Measurements from ENCODE around the gene MRPS25. TPM values are rescaled to one million over a fixed set of nuclear protein-coding genes. Genes with fewer than 3 reads are reported as not detected.
A peak's percentile ranks its signal among the peaks of the same experiment; 100 is the strongest.
"Not testable (repeated sequence)": the region's sequence is repeated elsewhere in the genome, so short reads cannot be mapped to it uniquely, and the experiment has no call there.

Gene MRPS25
- total RNA-seq, 1 donor: 9.5 TPM

DNA sequence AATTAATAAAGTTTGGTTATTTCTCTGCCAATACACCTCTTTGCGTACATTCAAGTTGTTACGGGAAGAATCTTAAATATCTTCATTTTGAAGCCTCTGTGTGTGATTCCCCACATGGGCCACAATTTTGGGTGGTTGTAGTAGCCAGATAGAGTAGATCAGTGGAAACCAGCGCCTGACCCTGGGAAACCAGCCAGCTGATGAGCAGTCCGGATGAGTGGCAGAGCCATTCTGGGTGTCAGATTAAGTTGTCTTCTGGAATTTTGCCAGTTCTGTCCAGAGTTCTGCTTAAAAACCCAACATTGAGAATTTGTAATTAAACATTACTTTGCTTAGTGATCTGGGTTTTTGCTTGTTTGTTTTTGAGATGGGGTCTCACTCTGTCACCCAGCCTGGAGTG is 49.7 kb downstream of the MRPS25 start:
- DNase-seq (ENCODE audit: low read depth): no peak
- TF ChIP-seq, protein P1, sequence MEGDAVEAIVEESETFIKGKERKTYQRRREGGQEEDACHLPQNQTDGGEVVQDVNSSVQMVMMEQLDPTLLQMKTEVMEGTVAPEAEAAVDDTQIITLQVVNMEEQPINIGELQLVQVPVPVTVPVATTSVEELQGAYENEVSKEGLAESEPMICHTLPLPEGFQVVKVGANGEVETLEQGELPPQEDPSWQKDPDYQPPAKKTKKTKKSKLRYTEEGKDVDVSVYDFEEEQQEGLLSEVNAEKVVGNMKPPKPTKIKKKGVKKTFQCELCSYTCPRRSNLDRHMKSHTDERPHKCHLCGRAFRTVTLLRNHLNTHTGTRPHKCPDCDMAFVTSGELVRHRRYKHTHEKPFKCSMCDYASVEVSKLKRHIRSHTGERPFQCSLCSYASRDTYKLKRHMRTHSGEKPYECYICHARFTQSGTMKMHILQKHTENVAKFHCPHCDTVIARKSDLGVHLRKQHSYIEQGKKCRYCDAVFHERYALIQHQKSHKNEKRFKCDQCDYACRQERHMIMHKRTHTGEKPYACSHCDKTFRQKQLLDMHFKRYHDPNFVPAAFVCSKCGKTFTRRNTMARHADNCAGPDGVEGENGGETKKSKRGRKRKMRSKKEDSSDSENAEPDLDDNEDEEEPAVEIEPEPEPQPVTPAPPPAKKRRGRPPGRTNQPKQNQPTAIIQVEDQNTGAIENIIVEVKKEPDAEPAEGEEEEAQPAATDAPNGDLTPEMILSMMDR (IDR thresholded peaks at IDR 0.05; ENCODE audit: insufficient read depth, low read depth, low read length): no peak
- H3K4me3 ChIP-seq (ENCODE audit: low read depth, low read length): no peak overlapping the region

DNA sequence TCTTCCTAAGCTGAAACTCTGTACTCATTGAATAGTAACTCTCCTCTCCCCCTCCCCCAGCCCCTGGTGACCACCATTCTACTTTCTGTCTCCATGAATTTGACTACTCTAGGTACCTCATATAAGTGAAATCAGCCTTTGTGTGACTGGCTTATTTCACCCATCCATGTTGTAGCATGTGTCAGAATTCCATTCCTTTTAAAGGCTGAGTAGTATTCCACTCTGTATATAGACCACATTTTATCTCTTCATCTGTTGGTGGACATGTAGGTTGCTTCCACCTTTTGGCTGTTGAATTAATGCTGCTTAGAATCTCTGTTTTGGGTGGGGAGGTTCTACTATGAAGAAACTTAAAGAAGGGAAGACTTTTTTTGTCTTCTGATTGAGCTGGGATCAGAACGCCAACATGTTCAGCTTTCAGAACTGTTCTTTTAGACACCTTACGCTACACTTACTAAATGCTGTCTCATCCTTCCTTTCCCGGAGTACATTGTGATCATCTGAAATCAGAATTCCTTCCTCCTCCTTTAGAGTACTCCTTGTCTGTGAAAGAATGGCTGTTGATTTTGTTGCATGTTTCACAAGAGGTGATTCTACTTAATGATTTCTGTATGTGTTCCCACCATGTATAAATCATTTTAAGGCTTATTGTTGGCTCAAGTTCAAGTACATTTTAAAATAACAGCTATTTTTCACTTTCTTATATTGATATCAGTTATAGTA is 50.3 kb downstream of the MRPS25 start:
- H3K4me3 ChIP-seq (ENCODE audit: low read depth, low read length): no peak overlapping the region
- no peak for DNase-seq (ENCODE audit: low read depth)
- TF ChIP-seq, protein P1 (IDR thresholded peaks at IDR 0.05; ENCODE audit: insufficient read depth, low read depth, low read length): no peak

DNA sequence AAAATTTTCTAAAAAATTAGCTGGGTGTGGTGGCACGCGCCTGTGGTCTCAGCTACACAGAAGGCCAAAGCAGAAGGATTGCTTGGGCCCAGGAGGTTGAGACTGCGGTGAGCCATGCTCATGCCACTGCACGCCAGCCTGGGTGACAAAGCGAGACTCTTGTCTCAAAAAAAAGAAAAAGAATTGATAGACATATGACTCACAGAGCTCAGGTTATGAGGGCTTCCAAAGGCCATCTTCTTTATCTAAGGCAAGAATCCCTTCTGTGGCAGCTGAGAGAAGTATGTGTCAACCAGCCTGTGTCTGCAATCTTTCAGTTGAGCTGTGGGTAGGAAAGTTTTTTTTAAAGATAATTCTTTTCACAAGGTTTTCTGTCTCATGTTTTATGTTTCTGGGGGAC is 53.9 kb downstream of the MRPS25 start:
- TF ChIP-seq, protein P1 (IDR thresholded peaks at IDR 0.05; ENCODE audit: insufficient read depth, low read depth, low read length): no peak
- peak; percentile 37 for DNase-seq (ENCODE audit: low read depth)

DNA sequence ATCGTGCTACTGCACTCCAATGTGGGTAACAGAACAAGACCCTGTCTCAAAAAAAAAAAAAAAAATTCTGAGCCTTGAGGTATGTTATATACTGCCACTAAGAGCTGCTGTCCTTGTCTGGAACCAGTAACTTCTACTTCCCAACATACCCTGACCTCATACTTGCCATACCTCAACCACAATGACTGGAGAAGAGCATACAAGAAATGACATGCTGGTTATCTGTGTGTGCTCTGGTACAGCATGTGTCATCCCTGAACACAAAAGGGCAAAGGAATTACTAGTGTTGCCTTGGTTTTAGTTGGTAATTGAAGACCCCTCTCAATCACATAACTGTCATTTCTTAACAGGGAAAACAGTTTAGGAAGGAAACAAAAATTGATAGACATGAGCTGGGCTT is 54.5 kb downstream of the MRPS25 start:
- TF ChIP-seq, protein P1 (IDR thresholded peaks at IDR 0.05; ENCODE audit: insufficient read depth, low read depth, low read length): no peak
- H3K4me3 ChIP-seq (ENCODE audit: low read depth, low read length): no peak overlapping the region
- no peak for DNase-seq (ENCODE audit: low read depth)

More for the DNA sequence above, 53.9 kb downstream of the MRPS25 start:
- H3K4me3 ChIP-seq (ENCODE audit: low read depth, low read length): no peak overlapping the region

DNA sequence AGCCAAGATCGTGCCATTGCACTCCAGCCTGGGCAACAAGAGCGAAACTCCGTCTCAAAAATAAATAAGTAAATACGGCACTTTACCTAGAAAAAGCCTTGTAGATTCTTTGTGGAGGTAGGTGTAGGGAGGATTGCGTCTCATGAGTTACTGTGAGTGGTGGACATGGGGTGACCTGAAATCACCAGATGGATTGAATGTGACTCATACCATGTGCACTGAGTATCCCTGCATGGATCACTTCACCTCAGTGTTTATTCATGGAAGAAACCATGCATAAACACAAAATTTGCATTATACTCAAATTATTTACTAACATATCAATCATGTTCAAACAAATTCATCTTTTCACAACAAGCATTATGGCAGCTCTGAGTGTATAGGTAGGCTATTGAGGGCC is 55.9 kb downstream of the MRPS25 start:
- TF ChIP-seq, protein P1 (IDR thresholded peaks at IDR 0.05; ENCODE audit: insufficient read depth, low read depth, low read length): no peak
- no peak overlapping the region for H3K4me3 ChIP-seq (ENCODE audit: low read depth, low read length)
- DNase-seq (ENCODE audit: low read depth): no peak

DNA sequence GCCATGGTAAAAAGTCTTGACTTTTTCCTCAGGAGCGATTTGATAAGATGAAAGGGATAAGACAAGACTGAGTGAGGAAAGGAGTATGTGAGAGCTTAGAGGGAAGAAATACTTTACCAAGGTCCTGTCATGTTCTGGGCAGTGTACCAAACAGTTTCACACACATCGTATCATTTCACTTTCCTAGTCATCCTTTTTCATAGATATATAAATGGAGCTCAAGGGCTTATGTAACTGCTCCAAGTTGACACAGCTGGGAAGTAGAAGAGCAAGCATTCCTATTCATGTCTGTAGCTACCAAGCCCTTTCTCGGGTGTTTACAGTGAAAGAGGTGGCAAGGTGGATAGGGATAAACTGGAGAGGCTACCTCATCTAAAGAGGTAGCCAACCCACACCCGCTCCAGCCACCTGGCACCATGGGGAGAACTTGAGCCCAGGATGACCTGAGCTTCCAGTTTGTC is 57.4 kb downstream of the MRPS25 start:
- DNase-seq (ENCODE audit: low read depth): peak; percentile 84
- H3K4me3 ChIP-seq (ENCODE audit: low read depth, low read length): no peak overlapping the region
- TF ChIP-seq, protein P1 (IDR thresholded peaks at IDR 0.05; ENCODE audit: insufficient read depth, low read depth, low read length): no peak

DNA sequence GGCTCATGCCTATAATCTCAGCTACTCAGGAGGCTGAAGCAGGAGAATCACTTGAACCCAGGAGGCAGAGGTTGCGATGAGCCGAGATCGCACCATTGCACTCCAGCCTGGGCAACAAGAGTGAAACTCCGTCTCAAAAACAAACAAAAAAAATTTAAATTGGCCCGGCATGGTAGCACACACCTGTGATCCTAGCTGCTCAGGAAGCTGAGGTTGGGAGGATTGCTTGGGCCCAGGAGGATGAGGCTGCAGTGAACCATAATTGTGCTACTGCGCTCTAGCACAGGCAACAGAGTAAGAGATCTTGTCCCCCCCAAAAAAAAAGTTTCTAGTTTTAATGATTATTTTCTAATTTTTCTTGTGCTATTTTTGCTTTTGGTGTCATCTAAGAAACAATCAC is 65.9 kb downstream of the MRPS25 start:
- DNase-seq (ENCODE audit: low read depth); H3K4me3 ChIP-seq (ENCODE audit: low read depth, low read length): not testable (repeated sequence)

Other genes with a start within 250 kb of the MRPS25 start
- gene FGD5, start 246.4 kb downstream of the MRPS25 start, total RNA-seq: under 0.01 TPM in 1 of 2 replicates, not detected in the other
- gene NR2C2, start 117.7 kb downstream of the MRPS25 start, total RNA-seq: 20.6 and 26.3 TPM in 2 replicates
- 22.9 and 25.9 TPM in 2 replicates for gene RBSN, start 33.8 kb upstream of the MRPS25 start, total RNA-seq
- gene CAPN7, start 140.9 kb upstream of the MRPS25 start, total RNA-seq: 51.4 and 67.3 TPM in 2 replicates

Data from fibroblast of villous mesenchyme (primary cell).